Measurements from ENCODE around the gene MASP1. TPM values are rescaled to one million over a fixed set of nuclear protein-coding genes. Genes with fewer than 3 reads are reported as not detected.

Gene MASP1
- total RNA-seq, 6 experiments from 2014 or later, result 84.6 to 146 (median 114) TPM

DNA sequence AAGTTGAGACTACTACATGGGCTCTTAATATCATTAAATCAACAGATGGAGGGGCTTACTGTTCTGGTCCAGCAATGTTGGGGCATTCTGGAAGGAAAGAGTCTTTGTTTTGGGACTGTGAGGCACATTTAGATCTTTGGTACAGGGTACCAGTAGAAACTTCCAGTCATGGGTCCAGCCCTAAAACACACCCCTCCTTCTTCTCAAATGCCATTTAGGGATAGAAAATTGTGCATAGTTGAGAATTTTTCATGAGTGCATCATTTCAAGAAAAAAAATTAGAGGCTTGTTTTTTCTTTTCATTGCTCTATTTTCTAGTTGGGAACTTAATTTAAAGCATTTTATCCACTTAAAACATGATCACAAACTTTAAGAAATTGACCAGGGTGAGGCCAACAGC lies 98.4 kb downstream of the MASP1 start:
- intact Hi-C loops (cut with DNase I), result no loop called here
- no peaks in the 10 kb centered on the region for H3K4me1 ChIP-seq
- H3K27me3 ChIP-seq, result no peaks in the 10 kb centered on the region
- no peaks in the 10 kb centered on the region for H3K9me3 ChIP-seq
- TF ChIP-seq, protein P1, sequence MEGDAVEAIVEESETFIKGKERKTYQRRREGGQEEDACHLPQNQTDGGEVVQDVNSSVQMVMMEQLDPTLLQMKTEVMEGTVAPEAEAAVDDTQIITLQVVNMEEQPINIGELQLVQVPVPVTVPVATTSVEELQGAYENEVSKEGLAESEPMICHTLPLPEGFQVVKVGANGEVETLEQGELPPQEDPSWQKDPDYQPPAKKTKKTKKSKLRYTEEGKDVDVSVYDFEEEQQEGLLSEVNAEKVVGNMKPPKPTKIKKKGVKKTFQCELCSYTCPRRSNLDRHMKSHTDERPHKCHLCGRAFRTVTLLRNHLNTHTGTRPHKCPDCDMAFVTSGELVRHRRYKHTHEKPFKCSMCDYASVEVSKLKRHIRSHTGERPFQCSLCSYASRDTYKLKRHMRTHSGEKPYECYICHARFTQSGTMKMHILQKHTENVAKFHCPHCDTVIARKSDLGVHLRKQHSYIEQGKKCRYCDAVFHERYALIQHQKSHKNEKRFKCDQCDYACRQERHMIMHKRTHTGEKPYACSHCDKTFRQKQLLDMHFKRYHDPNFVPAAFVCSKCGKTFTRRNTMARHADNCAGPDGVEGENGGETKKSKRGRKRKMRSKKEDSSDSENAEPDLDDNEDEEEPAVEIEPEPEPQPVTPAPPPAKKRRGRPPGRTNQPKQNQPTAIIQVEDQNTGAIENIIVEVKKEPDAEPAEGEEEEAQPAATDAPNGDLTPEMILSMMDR (IDR thresholded peaks at IDR 0.05), result no peak
- TF ChIP-seq POLR2A (IDR thresholded peaks at IDR 0.05), result no peak
- H3K36me3 ChIP-seq, result no peaks in the 10 kb centered on the region
- no peak for ATAC-seq
- H3K4me3 ChIP-seq, result no peak overlapping the region
- no peak for DNase-seq
- no peak overlapping the region for H3K27ac ChIP-seq

DNA sequence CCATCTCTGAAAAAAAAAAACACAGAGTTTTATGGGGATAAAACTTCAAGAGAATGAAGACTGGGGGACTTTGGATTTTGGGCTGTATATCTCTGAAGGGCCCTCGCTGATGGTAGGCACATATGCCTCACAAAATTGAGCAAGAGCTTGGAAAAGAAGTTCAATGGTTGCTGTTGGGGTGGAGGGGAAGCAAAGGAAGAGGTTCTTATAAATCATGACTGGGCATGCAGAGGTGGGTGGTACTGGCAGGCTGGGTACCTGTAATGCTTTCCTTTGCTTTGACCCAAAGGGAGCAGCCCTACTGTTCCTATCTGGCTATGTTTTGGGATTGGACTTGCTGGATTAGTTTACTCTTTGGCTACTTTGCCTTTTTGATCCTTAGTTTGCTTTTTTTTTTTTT lies 100.3 kb downstream of the MASP1 start:
- H3K9me3 ChIP-seq, result no peaks in the 10 kb centered on the region
- intact Hi-C loops (cut with DNase I), result no loop called here
- ATAC-seq, result no peak
- H3K27ac ChIP-seq, result no peak overlapping the region
- no peaks in the 10 kb centered on the region for H3K27me3 ChIP-seq
- TF ChIP-seq, protein P1 (IDR thresholded peaks at IDR 0.05), result no peak
- DNase-seq, result no peak
- H3K36me3 ChIP-seq, result no peaks in the 10 kb centered on the region
- no peak overlapping the region for H3K4me3 ChIP-seq
- 88% methylated on average over 1 of the region's 1 CpG for WGBS (ENCODE audit: insufficient coverage, low coverage, low lambda C conversion rate, missing lambda C conversion rate)
- H3K4me1 ChIP-seq, result no peaks in the 10 kb centered on the region

DNA sequence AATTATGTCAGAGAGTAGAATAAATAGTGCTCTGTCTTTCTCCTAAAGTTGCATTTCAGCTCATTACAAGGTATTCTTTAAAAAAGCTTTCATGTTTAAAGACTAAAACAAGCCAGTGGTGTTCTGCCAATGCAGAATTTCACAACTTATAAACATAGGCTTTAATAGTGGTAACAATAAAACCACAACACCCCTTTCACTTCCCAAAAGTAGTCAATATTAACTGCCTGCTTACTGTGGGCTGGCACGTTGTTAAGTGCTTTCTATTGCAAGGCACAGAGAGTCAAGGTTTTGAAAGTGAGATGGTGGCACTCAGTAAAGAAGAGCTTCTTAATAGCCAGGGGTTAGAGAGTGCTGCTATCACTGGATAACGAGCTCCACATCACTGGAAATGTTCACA lies 102.6 kb downstream of the MASP1 start:
- no peak overlapping the region for H3K4me3 ChIP-seq
- H3K27me3 ChIP-seq, result no peaks in the 10 kb centered on the region
- H3K9me3 ChIP-seq, result no peaks in the 10 kb centered on the region
- WGBS (ENCODE audit: insufficient coverage, low coverage, low lambda C conversion rate, missing lambda C conversion rate), result 29% methylated on average over 2 of the region's 2 CpGs
- no peaks in the 10 kb centered on the region for H3K4me1 ChIP-seq
- ATAC-seq (no peak), DNase-seq (no peak)
- TF ChIP-seq, protein P1 (IDR thresholded peaks at IDR 0.05), result no peak
- no peak for TF ChIP-seq POLR2A (IDR thresholded peaks at IDR 0.05)
- intact Hi-C loops (cut with DNase I), result no loop called here
- H3K36me3 ChIP-seq, result no peaks in the 10 kb centered on the region
- no peak overlapping the region for H3K27ac ChIP-seq

DNA sequence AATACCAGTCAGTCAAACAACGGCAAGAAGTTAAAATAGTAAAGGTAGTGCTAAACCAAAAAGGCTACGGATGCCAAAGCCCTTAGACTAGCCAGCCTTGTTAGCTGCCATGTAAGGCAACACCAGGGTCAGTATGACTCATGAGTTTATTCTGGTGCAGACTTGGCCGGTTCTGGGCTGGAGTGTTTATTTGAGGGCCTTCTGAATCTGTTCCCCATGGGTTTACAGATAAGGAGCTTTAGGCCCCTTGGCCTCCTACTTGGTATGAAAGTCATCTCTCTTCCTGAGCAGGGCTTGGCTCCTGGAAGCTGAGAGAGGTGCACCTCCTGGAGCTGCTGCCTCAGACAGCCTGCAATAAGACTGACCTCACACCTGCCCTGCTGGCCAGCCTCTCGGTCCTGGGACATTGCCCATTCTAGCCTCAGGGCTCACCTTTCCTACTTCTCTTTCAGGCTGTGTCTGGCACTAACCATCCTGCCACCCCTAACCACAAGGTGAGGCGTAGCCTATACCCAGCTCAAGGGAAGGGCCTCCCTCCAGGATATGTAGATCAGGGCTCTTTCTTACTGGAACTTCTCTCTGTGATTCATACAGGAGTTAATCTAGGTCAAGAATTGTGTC lies 104.6 kb downstream of the MASP1 start:
- intact Hi-C loops (cut with DNase I), result no loop called here
- H3K9me3 ChIP-seq, result no peaks in the 10 kb centered on the region
- H3K27ac ChIP-seq, result no peak overlapping the region
- TF ChIP-seq POLR2A (IDR thresholded peaks at IDR 0.05), result no peak
- TF ChIP-seq, protein P1 (IDR thresholded peaks at IDR 0.05), result no peak
- H3K27me3 ChIP-seq, result no peaks in the 10 kb centered on the region
- DNase-seq (no peak), ATAC-seq (peak; percentile 29 to 79 (median 42))
- no peaks in the 10 kb centered on the region for H3K36me3 ChIP-seq
- no peaks in the 10 kb centered on the region for H3K4me1 ChIP-seq
- 45% methylated on average over 4 of the region's 5 CpGs for WGBS (ENCODE audit: insufficient coverage, low coverage, low lambda C conversion rate, missing lambda C conversion rate)
- no peak overlapping the region for H3K4me3 ChIP-seq

DNA sequence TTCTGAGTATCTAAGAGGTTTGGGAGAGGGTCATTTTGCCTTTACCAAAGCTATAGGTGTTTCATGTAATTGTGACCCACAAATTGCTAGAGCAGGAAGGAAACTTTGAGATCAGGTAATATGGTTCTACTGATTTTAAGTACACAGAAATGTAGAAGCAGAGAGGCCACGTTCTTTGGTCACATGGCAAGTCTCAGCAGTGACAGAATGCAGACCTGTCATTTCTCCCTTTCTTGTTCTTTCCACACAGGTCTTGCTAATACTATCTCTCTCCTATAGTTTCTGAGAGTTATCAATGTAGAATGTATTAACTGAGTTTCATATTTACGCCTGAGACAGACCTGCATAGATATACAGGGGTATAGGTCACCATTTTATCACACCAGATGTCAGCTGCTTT lies 105.2 kb downstream of the MASP1 start:
- H3K4me1 ChIP-seq, result no peaks in the 10 kb centered on the region
- ATAC-seq (no peak), DNase-seq (no peak)
- WGBS (ENCODE audit: insufficient coverage, low coverage, low lambda C conversion rate, missing lambda C conversion rate), result 65% methylated on average over 2 of the region's 2 CpGs
- H3K27me3 ChIP-seq, result no peaks in the 10 kb centered on the region
- H3K4me3 ChIP-seq, result no peak overlapping the region
- no peaks in the 10 kb centered on the region for H3K36me3 ChIP-seq
- TF ChIP-seq, protein P1 (IDR thresholded peaks at IDR 0.05), result no peak
- no peak for TF ChIP-seq POLR2A (IDR thresholded peaks at IDR 0.05)
- intact Hi-C loops (cut with DNase I), result no loop called here
- H3K27ac ChIP-seq, result no peak overlapping the region
- no peaks in the 10 kb centered on the region for H3K9me3 ChIP-seq
